HepG2 (cell line): ENCODE results near the gene RAB5B. TPM values are rescaled to one million over a fixed set of nuclear protein-coding genes. Genes with fewer than 3 reads are reported as not detected.

Source experiments
- ARID2 ChIP-seq: sonication (generic); formaldehyde crosslinking; IDR thresholded peaks from 2 replicates; pipeline ENCODE4 v1.8.1; 2022; ENCODE audit warnings: mild to moderate bottlenecking, missing genetic modification reagents, borderline replicate concordance
- FIP1L1 ChIP-seq: fragments of 200-400 bp; formaldehyde crosslinking; IDR thresholded peaks from 2 replicates; pipeline ENCODE4 v1.6.1; 2018; ENCODE audit warnings: low read depth, mild to moderate bottlenecking, low read length, moderate library complexity, borderline replicate concordance; ENCODE audit not compliant: insufficient read depth
- GFI1 ChIP-seq: sonication (generic); formaldehyde crosslinking; IDR thresholded peaks from 2 replicates; pipeline ENCODE4 v1.5.0; 2020; ENCODE audit warnings: missing genetic modification reagents, mild to moderate bottlenecking, borderline replicate concordance
- KIAA2018 ChIP-seq: sonication (generic); formaldehyde crosslinking; IDR thresholded peaks from 2 replicates; pipeline ENCODE4 v1.5.0; 2020; ENCODE audit warnings: mild to moderate bottlenecking, missing genetic modification reagents, borderline replicate concordance
- MAFG ChIP-seq: sonication (generic); formaldehyde crosslinking; IDR thresholded peaks from 2 replicates; pipeline ENCODE4 v1.5.1; 2020; ENCODE audit warnings: mild to moderate bottlenecking, missing genetic modification reagents
- MTERF4 ChIP-seq: sonication (generic); formaldehyde crosslinking; IDR thresholded peaks from 2 replicates; pipeline ENCODE4 v1.8.0; 2023; ENCODE audit warnings: mild to moderate bottlenecking, missing genetic modification reagents
- NFYC ChIP-seq: IDR thresholded peaks from 2 replicates; pipeline ENCODE4 v1.6.1; 2016; ENCODE audit warnings: missing genetic modification reagents, missing compliant biosample characterization
- POLR2AphosphoS5 ChIP-seq: IDR thresholded peaks from 2 replicates; pipeline ENCODE4 v1.6.1; 2012; ENCODE audit warnings: low read depth, low read length
- RFXAP ChIP-seq: sonication (generic); formaldehyde crosslinking; IDR thresholded peaks from 2 replicates; pipeline ENCODE4 v1.4.0; 2020; ENCODE audit warnings: missing genetic modification reagents, borderline replicate concordance
- THRA ChIP-seq: sonication (generic); formaldehyde crosslinking; IDR thresholded peaks from 2 replicates; pipeline ENCODE4 v1.4.0; 2020; ENCODE audit warnings: missing genetic modification reagents, borderline replicate concordance
- YEATS2 ChIP-seq: sonication (generic); formaldehyde crosslinking; IDR thresholded peaks from 2 replicates; pipeline ENCODE4 v1.4.0; 2020; ENCODE audit warnings: missing genetic modification reagents, borderline replicate concordance
- ZFP90 ChIP-seq: sonication (generic); formaldehyde crosslinking; IDR thresholded peaks from 2 replicates; pipeline ENCODE4 v1.8.0; 2022; ENCODE audit warnings: missing genetic modification reagents, mild to moderate bottlenecking, inconsistent platforms, borderline replicate concordance
- ZKSCAN8 ChIP-seq: IDR thresholded peaks from 2 replicates; pipeline ENCODE4 v1.6.1; 2016; ENCODE audit warnings: borderline replicate concordance, missing genetic modification reagents, missing compliant biosample characterization
- ZMAT5 ChIP-seq: sonication (generic); formaldehyde crosslinking; IDR thresholded peaks from 2 replicates; pipeline ENCODE4 v1.5.0; 2020; ENCODE audit warnings: mild to moderate bottlenecking, low read depth, missing genetic modification reagents, borderline replicate concordance
- ZNF207 ChIP-seq: fragments of 450-650 bp; IDR thresholded peaks from 2 replicates; pipeline ENCODE4 v1.6.1; 2016; ENCODE audit warnings: antibody characterized with exemption, borderline replicate concordance
- ZNF282 ChIP-seq: fragments of 450-650 bp; IDR thresholded peaks from 2 replicates; pipeline ENCODE4 v1.6.1; 2018; ENCODE audit not compliant: partially characterized antibody
- ZNF451 ChIP-seq: sonication (generic); formaldehyde crosslinking; IDR thresholded peaks from 2 replicates; pipeline ENCODE4 v1.5.0; 2020; ENCODE audit warnings: mild to moderate bottlenecking, missing genetic modification reagents
- ZNF619 ChIP-seq: sonication (generic); formaldehyde crosslinking; IDR thresholded peaks from 2 replicates; pipeline ENCODE4 v1.4.0; 2020; ENCODE audit warnings: mild to moderate bottlenecking, missing genetic modification reagents
- polyA plus RNA-seq, 8 experiments: library from polyadenylated mRNA; depleted of rRNA in 3 of 8; stranded (reverse) in 7 of 8; unstranded in 1 of 8; fragments of >200 nt; fragmentation: Illumina TruSeq in 4 of 8; extraction: Trizol in 4 of 8; gene quantifications; 2 replicates each; pipeline versions ENCODE4 v1.2.1 to v1.2.3, GENCODE V29; 2011 to 2016; ENCODE audit warnings: low read depth in 4 of 8, missing spikeins in 1 of 8, mixed read lengths in 1 of 8; ENCODE audit not compliant: insufficient read depth in 1 of 8
- total RNA-seq, 5 experiments: library from RNA; depleted of rRNA; stranded (reverse); fragments of >200 nt; fragmentation: Illumina TruSeq; extraction: Trizol; gene quantifications; 2 replicates each; pipeline ENCODE4 v1.2.3, GENCODE V29; 2016; ENCODE audit warnings: low read depth in 1 of 5

RAB5B gene
- total and polyA plus RNA-seq, 2 of the 13 experiments (the other 11 are each of a cell fraction or from before 2014, with no cell fraction given) = 26.0 to 68.3 TPM

- no peak for TF ChIP-seq KIAA2018 (CRISPR knock-in tag)
- no peak for TF ChIP-seq ZKSCAN8 (CRISPR knock-in tag)
- no peak for TF ChIP-seq ZNF619
- no peak for TF ChIP-seq YEATS2
- TF ChIP-seq MAFG = no peak
- TF ChIP-seq ZNF451 (CRISPR knock-in tag) = no peak
- peak; percentile 70 for TF ChIP-seq POLR2AphosphoS5
- no peak for TF ChIP-seq FIP1L1
- no peak for TF ChIP-seq RFXAP (CRISPR knock-in tag)
- no peak for TF ChIP-seq THRA (CRISPR knock-in tag)
- no peak for TF ChIP-seq ARID2 (CRISPR knock-in tag)
- TF ChIP-seq NFYC (CRISPR knock-in tag) = no peak
- no peak for TF ChIP-seq ZNF282
- no peak; the same call in 1 of the 2 replicates for TF ChIP-seq GFI1 (CRISPR knock-in tag)
- no peak for TF ChIP-seq ZNF207
- peak; percentile 23; the same call in 1 of the 2 replicates for TF ChIP-seq ZFP90 (CRISPR knock-in tag)
- no peak for TF ChIP-seq MTERF4 (CRISPR knock-in tag)
- TF ChIP-seq ZMAT5 (CRISPR knock-in tag) = no peak
Observed at GRCh38 chr12:55926738-55927587, 46.9 kb upstream of the RAB5B start (continued).
